Loucy (cell line): ENCODE measurements around the gene PPP1R9B.

Experiments
- H2AFZ ChIP-seq: fragments of 200-600 bp; sonication (generic); 2 replicates; pipeline ENCODE4 v1.6.0; 2016; ENCODE audit warnings: antibody characterized with exemption, mild to moderate bottlenecking, low read length, moderate library complexity
- H3F3A ChIP-seq: fragments of 200-600 bp; 2 replicates; pipeline ENCODE4 v1.6.0; 2016; ENCODE audit warnings: antibody characterized with exemption, low read depth, mild to moderate bottlenecking
- H3K27me3 ChIP-seq: fragments of 200-600 bp; sonication (generic); 2 replicates; pipeline ENCODE4 v1.6.1; 2014; ENCODE audit warnings: low read length, mild to moderate bottlenecking; ENCODE audit not compliant: insufficient read depth, poor library complexity, severe bottlenecking
- H3K36me3 ChIP-seq: fragments of 200-600 bp; sonication (generic); 2 replicates; pipeline ENCODE4 v1.6.1; 2016; ENCODE audit warnings: low read length; ENCODE audit not compliant: insufficient read depth
- H3K4me1 ChIP-seq: fragments of 200-600 bp; sonication (generic); 2 replicates; pipeline ENCODE4 v1.5.1; 2014; ENCODE audit warnings: low read length, mild to moderate bottlenecking; ENCODE audit not compliant: insufficient read depth, poor library complexity, severe bottlenecking
- H3K4me2 ChIP-seq: fragments of 200-600 bp; sonication (generic); 2 replicates; pipeline ENCODE4 v1.6.0; 2014; ENCODE audit warnings: antibody characterized with exemption, low read length, low read depth, mild to moderate bottlenecking; ENCODE audit not compliant: poor library complexity, severe bottlenecking
- H3K4me3 ChIP-seq: fragments of 200-600 bp; sonication (generic); 2 replicates; pipeline ENCODE4 v1.5.1; 2014; ENCODE audit warnings: low read length, mild to moderate bottlenecking, mixed read lengths; ENCODE audit not compliant: poor library complexity, severe bottlenecking
- H3K79me2 ChIP-seq: fragments of 200-600 bp; sonication (generic); 2 replicates; pipeline ENCODE4 v1.6.1; 2014; ENCODE audit warnings: low read length; ENCODE audit not compliant: insufficient read depth
- H3K9ac ChIP-seq: fragments of 200-600 bp; sonication (generic); 2 replicates; pipeline ENCODE4 v1.6.0; 2014; ENCODE audit warnings: mild to moderate bottlenecking, low read depth, low read length, moderate library complexity; ENCODE audit not compliant: poor library complexity, severe bottlenecking
- H3K9me2 ChIP-seq: fragments of 200-600 bp; sonication (generic); replicated peaks from 2 replicates; pipeline ENCODE4 v1.6.1; 2016; ENCODE audit warnings: low read depth, low read length, mixed read lengths
- H3K9me3 ChIP-seq: fragments of 200-600 bp; sonication (generic); 2 replicates; pipeline ENCODE4 v1.6.1; 2014; ENCODE audit warnings: mild to moderate bottlenecking, antibody characterized with exemption, low read length, low read depth; ENCODE audit not compliant: insufficient read depth
- H4K20me1 ChIP-seq: fragments of 200-600 bp; sonication (generic); 2 replicates; pipeline ENCODE4 v1.6.0; 2014; ENCODE audit warnings: antibody characterized with exemption, low read length, mild to moderate bottlenecking; ENCODE audit not compliant: insufficient read depth, poor library complexity, severe bottlenecking
- CTCF ChIP-seq: fragments of 200-600 bp; sonication (generic); conservative IDR thresholded peaks from 2 replicates; pipeline ENCODE4 v1.5.1; 2014; ENCODE audit warnings: mild to moderate bottlenecking, antibody characterized with exemption, low read length
- EZH2phosphoT487 ChIP-seq: fragments of 200-600 bp; IDR thresholded peaks from 2 replicates; pipeline ENCODE4 v1.6.1; 2018; ENCODE audit warnings: antibody characterized with exemption, mild to moderate bottlenecking, moderate library complexity, borderline replicate concordance

PPP1R9B gene

GRCh38 chr17:50188531-50188920, 38.0 kb upstream of the PPP1R9B start:
- H4K20me1 ChIP-seq = no peaks in the 10 kb centered on the region

GRCh38 chr17:50187751-50188530, 37.5 kb upstream of the PPP1R9B start:
- no peaks in the 10 kb centered on the region for H4K20me1 ChIP-seq
- no peak overlapping the region for H3K4me2 ChIP-seq
- no peaks in the 10 kb centered on the region for H3K79me2 ChIP-seq
- H3F3A ChIP-seq = no peaks in the 10 kb centered on the region
- no peak for TF ChIP-seq EZH2phosphoT487
- no peak for TF ChIP-seq CTCF
- no peaks in the 10 kb centered on the region for H3K9me3 ChIP-seq
- no peaks in the 10 kb centered on the region for H3K9me2 ChIP-seq
- H3K36me3 ChIP-seq = no peaks in the 10 kb centered on the region
- H3K27me3 ChIP-seq = no peaks in the 10 kb centered on the region
- H3K9ac ChIP-seq = no peak overlapping the region
- no peak overlapping the region for H2AFZ ChIP-seq
- no peak overlapping the region for H3K4me3 ChIP-seq
- H3K4me1 ChIP-seq = no peaks in the 10 kb centered on the region

More at GRCh38 chr17:50188531-50188920, 38.0 kb upstream of the PPP1R9B start:
- H2AFZ ChIP-seq = no peak overlapping the region
- no peaks in the 10 kb centered on the region for H3K27me3 ChIP-seq
- no peak overlapping the region for H3K4me2 ChIP-seq
- H3K4me1 ChIP-seq = no peaks in the 10 kb centered on the region
- H3K4me3 ChIP-seq = no peak overlapping the region
- H3K79me2 ChIP-seq = no peaks in the 10 kb centered on the region
- H3K9ac ChIP-seq = no peak overlapping the region
- no peaks in the 10 kb centered on the region for H3K9me3 ChIP-seq
- TF ChIP-seq CTCF (no peak), EZH2phosphoT487 (no peak)
- no peaks in the 10 kb centered on the region for H3K36me3 ChIP-seq
- no peaks in the 10 kb centered on the region for H3K9me2 ChIP-seq
- no peaks in the 10 kb centered on the region for H3F3A ChIP-seq

GRCh38 chr17:50187394-50187725, 36.9 kb upstream of the PPP1R9B start:
- H3K4me2 ChIP-seq = no peak overlapping the region
- no peak overlapping the region for H3K9ac ChIP-seq
- H3K4me1 ChIP-seq = no peaks in the 10 kb centered on the region
- H3K4me3 ChIP-seq = no peak overlapping the region
- TF ChIP-seq EZH2phosphoT487 (no peak), CTCF (no peak)
- no peaks in the 10 kb centered on the region for H3K27me3 ChIP-seq
- H3F3A ChIP-seq = no peaks in the 10 kb centered on the region
- H4K20me1 ChIP-seq = no peaks in the 10 kb centered on the region
- H3K9me3 ChIP-seq = no peaks in the 10 kb centered on the region
- no peaks in the 10 kb centered on the region for H3K79me2 ChIP-seq
- no peaks in the 10 kb centered on the region for H3K9me2 ChIP-seq
- no peaks in the 10 kb centered on the region for H3K36me3 ChIP-seq
- H2AFZ ChIP-seq = no peak overlapping the region
